Stimulated activated CD8-positive, alpha-beta memory T cell treated with anti-CD3 and anti-CD28 coated beads, Interleukin-15, amount 100 ng/mL, for 1 hour (primary cell): ENCODE data around the gene FAM53B.

Experiments used
- DNase-seq: peaks from one replicate; pipeline ENCODE4 v3.0.0-alpha.2; 2020; ENCODE audit warnings: low read depth

Gene FAM53B

DNA sequence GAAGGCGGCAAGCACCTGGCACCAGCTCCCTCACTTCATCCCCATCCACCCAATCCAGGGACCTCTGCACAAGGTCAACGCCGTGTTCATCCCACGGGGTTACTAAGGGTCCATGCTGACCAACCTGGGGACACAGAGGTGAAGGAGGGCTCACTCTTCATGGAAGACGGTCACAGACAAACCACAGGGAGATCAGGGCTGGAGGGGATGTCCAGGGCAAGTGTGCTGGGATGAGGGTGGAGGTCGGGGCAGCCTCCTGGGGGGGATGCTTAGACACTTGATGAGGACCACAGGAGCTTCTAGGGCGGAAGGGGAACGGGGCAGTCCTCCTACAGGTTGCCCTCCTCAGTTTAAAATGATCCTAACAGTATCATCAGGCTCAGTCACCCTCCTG lies 46.7 kb downstream of the FAM53B start:
- DNase-seq: no peak

- no peak for DNase-seq
Measured at GRCh38 chr10:124696446-124697392, 47.5 kb downstream of the FAM53B start.

DNA sequence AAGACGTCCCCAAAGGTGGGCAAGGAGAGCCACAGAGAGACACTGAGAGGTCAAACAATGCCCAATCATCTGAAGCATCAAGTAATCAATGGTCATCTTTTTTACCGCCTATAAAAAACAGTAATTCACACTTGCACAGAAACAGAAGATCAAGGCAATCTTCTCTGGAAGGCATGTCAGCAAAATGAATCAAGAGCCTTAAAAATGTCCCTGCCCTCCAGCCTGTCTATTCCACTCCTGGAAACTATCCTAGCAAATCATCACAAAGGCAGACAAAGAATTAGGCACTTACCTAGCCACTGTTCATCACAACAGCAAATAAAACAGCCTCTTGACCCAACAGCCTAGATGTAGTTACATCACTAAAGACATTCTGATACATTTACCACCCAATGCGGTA lies 48.9 kb downstream of the FAM53B start:
- DNase-seq: no peak

DNA sequence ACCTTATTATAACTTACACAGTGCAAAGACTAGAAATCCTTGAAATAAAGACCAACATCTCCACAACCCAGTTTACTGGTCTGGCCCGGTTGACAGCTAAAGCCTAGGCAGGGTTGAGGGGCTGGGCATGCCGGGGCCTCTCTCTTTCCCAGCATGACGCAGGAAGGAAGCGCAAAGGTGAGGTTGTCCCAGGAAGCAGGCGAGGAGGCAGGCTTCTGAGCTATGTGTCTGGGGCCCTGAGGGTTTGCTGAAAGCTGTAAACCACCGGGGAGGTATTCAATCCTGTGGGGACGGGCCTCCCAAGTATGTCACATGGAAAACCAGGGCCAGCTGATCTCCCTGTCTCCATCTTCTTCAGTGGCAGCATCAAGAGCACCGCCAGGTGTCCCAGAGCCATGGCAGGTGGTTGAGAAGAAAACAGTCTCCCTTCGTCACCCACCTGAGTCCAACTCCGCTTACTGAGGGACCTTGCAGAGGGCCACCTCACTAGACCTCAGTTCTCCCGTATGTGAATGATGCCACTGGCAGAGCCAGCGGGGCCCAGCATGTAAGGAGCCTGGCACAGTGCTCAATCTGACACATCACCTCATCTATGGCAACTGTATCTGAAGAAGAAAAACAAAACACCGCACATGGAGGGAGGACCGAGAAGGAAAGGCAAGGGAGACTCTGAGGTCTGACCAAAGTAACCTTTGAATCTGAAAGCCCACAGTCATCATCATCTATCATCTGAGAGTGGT lies 49.5 kb downstream of the FAM53B start:
- DNase-seq: no peak

- no peak for DNase-seq
Measured at GRCh38 chr10:124693801-124694416, 50.3 kb downstream of the FAM53B start.

GRCh38 chr10:124693396-124693795 lies 50.8 kb downstream of the FAM53B start:
- no peak for DNase-seq

DNA sequence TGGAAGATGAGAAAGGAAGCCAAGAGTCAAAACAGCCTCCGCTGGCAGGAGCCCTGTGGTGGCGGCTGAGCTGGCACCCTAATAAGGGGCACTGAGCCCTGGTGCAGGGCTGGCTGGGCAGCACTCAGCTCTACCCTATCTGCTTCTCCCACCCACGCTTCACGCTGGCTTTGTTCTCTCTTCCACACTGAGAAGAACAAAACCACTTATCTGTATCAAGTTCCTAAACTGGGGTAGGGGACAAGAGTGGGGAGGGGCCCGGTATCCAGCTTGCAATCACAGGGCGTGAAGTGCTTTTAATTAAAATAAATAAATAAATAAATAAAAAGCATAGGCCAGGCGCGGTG lies 52.1 kb downstream of the FAM53B start:
- DNase-seq: no peak

DNA sequence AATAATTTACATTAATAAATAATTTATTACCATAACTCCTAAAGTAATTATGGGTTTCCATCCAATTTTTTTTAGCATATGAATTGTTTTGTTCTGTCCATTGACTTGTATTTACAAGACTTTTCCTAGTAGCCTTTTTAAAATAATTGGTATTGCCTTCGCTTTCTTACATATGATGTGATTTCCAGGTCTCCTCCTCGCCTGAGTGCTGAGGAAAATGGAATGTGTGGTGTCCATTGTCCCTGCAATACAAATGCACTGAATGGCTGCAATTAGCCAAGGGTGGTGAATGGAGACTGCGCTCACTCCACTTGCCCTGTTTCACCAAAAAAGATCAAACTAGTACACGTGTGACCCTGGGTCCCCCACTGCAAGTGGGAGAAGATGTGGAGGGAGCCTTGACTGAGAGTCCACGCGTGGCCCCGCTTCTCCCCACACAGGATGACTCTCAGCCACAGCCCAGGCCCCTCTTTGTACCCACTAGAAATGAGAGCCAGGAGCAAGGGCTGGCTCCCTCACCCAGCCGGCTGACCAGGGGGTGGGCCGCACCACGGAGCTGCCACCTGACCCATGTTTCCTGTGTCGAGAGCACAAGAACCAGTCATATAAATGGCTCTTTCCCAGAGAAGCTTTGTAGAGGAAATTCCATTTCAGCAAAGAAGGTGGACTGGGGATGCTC lies 52.6 kb downstream of the FAM53B start:
- no peak for DNase-seq

- no peak for DNase-seq
Measured at GRCh38 chr10:124691002-124691401, 53.2 kb downstream of the FAM53B start.

GRCh38 chr10:124689911-124690498 lies 54.2 kb downstream of the FAM53B start:
- no peak for DNase-seq

- DNase-seq: no peak
Measured at GRCh38 chr10:124688889-124689670, 55.1 kb downstream of the FAM53B start.

- no peak for DNase-seq
Measured at GRCh38 chr10:124688386-124688785, 55.8 kb downstream of the FAM53B start.

DNA sequence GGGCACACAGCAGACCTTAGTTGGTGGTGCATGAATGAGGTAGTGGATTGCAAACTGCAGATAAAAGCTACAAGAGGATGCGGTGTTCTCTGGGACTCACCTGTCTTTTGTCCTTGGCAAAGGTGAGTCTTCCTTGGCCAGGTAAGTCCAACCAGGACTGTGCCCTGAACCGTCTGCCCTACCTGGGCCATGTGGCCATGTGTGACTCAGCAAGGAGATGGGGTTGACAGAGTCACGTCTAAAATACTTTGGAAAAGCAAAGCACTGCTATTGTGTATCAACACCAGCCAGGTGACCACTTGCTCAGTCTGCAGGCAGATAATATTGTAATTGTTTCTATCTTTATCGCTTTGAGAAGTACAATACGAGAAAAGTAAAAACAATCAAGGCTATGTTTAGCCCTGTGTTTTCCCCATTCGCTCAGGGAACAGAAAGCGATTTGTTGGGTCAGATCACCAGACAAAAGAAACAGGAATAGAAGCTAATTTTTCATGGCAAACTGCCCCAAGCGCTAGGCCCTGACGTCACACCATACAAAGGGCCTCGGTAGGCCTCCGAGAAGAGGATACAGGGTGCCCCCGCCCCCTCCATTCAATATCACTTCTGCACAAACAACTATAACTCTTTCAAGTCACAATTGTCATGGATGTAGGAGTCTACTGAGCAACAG lies 57.3 kb downstream of the FAM53B start:
- DNase-seq: no peak

DNA sequence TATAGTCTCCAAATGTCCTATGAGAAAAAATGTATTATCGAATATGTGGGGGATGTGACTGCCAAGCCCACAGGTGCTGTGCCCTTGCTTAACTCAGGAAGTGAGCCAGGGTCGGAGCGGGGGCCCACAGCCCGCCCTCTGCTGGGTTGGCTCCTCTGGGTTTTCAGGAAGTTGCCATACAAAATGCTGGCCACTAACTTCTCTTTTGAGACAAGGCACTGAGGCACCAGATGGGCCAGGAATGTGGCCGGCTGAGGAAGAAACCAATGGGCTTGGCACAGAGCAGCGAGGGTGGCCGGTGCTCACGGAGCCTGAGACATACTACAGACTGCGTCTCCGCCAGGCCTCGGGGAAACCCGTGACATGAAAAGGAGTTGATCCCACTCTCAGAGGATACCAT lies 58.9 kb downstream of the FAM53B start:
- DNase-seq: no peak

GRCh38 chr10:124683814-124684213 lies 60.4 kb downstream of the FAM53B start:
- DNase-seq: no peak

DNA sequence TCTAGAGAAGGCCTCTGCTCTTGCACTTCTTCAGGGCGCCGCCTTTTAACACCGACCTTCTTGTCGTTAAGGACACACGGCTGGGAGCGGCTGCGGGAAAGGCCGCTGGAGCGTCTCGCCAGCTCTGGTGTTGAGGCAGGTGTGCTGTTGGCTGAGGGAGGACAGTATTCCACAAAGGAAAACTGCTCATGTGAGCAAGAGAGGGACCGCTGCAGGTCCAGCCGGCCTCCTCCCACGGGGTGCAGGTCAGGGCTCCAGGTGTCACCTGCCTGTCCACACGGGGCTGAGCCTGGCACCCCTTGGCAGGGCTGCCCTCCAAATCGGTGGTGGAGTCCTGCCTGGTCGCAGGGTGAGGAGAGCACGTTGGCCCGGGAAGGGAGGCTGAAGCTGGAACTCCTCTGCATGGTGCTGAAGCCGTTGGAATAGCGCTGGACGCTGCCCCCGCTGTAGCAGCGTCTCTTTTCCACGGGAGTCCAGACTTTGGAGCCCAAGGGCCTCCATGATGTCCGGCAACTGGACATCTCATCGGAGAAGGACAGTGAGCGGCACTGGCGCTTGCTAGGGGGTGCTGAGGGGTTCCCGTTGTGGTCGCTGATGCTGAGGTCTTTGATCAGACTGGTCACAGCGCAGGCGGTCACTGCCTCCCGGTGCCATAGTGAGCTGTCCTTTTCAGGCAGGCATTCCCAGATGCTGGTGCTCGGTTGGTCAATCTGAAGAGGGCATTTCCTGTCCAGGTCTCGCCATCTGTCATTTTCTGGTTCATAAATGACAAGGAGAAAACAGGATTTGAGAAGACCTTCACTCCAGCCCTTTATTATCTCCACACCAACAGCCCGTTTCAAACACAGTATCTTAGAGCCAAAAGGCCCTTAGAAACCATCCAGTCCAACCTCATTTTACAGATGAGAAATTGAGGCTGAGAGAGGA lies 62.3 kb downstream of the FAM53B start:
- no peak for DNase-seq

- DNase-seq: no peak
Measured at GRCh38 chr10:124681091-124681490, 63.1 kb downstream of the FAM53B start.

DNA sequence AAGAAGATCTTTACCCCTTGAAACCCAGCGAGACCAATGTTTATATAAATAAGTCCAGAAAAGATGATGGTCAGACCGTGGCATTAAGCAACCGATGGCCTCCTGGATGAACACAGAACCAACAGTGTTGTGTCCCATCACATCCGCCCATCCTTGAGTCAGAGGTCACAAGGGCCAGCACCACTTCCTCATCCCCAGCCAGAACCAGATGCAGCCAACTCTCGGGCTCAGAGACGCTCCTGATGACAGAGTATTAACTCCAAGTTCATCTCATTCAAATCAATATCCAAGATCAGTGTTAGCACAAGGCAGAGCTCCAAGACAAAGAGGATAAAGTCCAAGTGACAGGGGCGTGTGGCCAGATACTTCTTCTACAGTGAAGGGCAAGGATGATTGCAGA lies 63.5 kb downstream of the FAM53B start:
- no peak for DNase-seq

- DNase-seq: no peak
Measured at GRCh38 chr10:124679401-124679800, 64.8 kb downstream of the FAM53B start.
